ENCODE data around the gene MYH10. TPM values are rescaled to one million over a fixed set of nuclear protein-coding genes. Genes with fewer than 3 reads are reported as not detected.

Gene MYH10
- total RNA-seq, 5 donors from 2014 or later (not counting 1 experiment from before 2014, with no cell fraction given): 1.3 to 2.8 (median 2.1) TPM

GRCh38 chr17:8445536-8445935 lies 185.0 kb downstream of the MYH10 start:
- no peak overlapping the region for H3K4me3 Mint-ChIP-seq
- no peaks in the 10 kb centered on the region for H3K9me3 Mint-ChIP-seq
- H3K27ac Mint-ChIP-seq: no peak overlapping the region
- Histone ChIP-seq H3K4me1 (ENCODE audit: control insufficient read depth in 1 of 2, extremely low read depth in 1 of 2, insufficient read depth in 2 of 2, low read length in 2 of 2) (peaks cover 9 to 17% of the 10 kb centered on the region in 2 experiments), H3K27me3 (replicated peaks in 1 of 2; ENCODE audit: control insufficient read depth in 2 of 2, extremely low read depth in 1 of 2, insufficient read depth in 2 of 2, low read length in 1 of 2) (no peaks in the 10 kb centered on the region), H3K36me3 (ENCODE audit: control insufficient read depth in 2 of 2, extremely low read depth in 1 of 2, insufficient read depth in 1 of 2, low read length in 1 of 2) (peaks cover 5 to 62% of the 10 kb centered on the region in 2 donors), H3K27ac (ENCODE audit: low read length) (no peak overlapping the region), H3K9me3 (no peaks in the 10 kb centered on the region), H3K4me3 (ENCODE audit: control insufficient read depth in 1 of 2, extremely low read depth in 1 of 2, low read length in 1 of 2) (no peak overlapping the region)
- H3K4me1 Mint-ChIP-seq: peaks cover 46 to 50% (median 47%) of the 10 kb centered on the region in 3 donors
- ATAC-seq (replicated peaks in 1 of 4) (no peak), DNase-seq (no peak)
- ChIA-PET POLR2A (interaction anchor here (0.6 to 0.8 kb wide), 2 partner anchors 14 to 486 kb away, joined by 3 read pairs; no protein-coding TSS in a partner anchor), CTCF (no interaction called here)
- 97% methylated on average over 2 of the region's 4 CpGs for WGBS (ENCODE audit: insufficient coverage)
- H3K27me3 Mint-ChIP-seq: no peaks in the 10 kb centered on the region
- peaks cover 50% of the 10 kb centered on the region for H3K36me3 Mint-ChIP-seq

- H3K4me3 Mint-ChIP-seq: no peak overlapping the region
Observed at GRCh38 chr17:8444494-8444893, 186.0 kb downstream of the MYH10 start.

GRCh38 chr17:8443756-8444155 lies 186.8 kb downstream of the MYH10 start:
- Histone ChIP-seq H3K27ac (ENCODE audit: low read length) (no peak overlapping the region), H3K27me3 (replicated peaks in 1 of 2; ENCODE audit: control insufficient read depth in 2 of 2, extremely low read depth in 1 of 2, insufficient read depth in 2 of 2, low read length in 1 of 2) (no peaks in the 10 kb centered on the region), H3K36me3 (ENCODE audit: control insufficient read depth in 2 of 2, extremely low read depth in 1 of 2, insufficient read depth in 1 of 2, low read length in 1 of 2) (peaks cover 2 to 57% of the 10 kb centered on the region in 2 donors), H3K4me3 (ENCODE audit: control insufficient read depth in 1 of 2, extremely low read depth in 1 of 2, low read length in 1 of 2) (no peak overlapping the region), H3K9me3 (no peaks in the 10 kb centered on the region), H3K4me1 (ENCODE audit: control insufficient read depth in 1 of 2, extremely low read depth in 1 of 2, insufficient read depth in 2 of 2, low read length in 2 of 2) (peaks cover 9 to 23% of the 10 kb centered on the region in 2 experiments)
- 98% methylated on average over 4 of the region's 7 CpGs for WGBS (ENCODE audit: insufficient coverage)
- Mint-ChIP-seq H3K4me1 (peaks cover 59 to 63% (median 62%) of the 10 kb centered on the region in 3 donors), H3K9me3 (no peaks in the 10 kb centered on the region), H3K27ac (no peak overlapping the region), H3K36me3 (peaks cover 41% of the 10 kb centered on the region), H3K4me3 (no peak overlapping the region), H3K27me3 (no peaks in the 10 kb centered on the region)
- ATAC-seq (replicated peaks in 1 of 4) (no peak), DNase-seq (no peak)
- ChIA-PET CTCF (no interaction called here), POLR2A (no interaction called here)

More at GRCh38 chr17:8444494-8444893, 186.0 kb downstream of the MYH10 start:
- Mint-ChIP-seq H3K9me3 (no peaks in the 10 kb centered on the region), H3K27me3 (no peaks in the 10 kb centered on the region), H3K36me3 (peaks cover 44% of the 10 kb centered on the region), H3K4me1 (peaks cover 56 to 58% (median 57%) of the 10 kb centered on the region in 3 donors), H3K27ac (no peak overlapping the region)
- no CpG with 5 or more reads among the region's 4 CpGs for WGBS (ENCODE audit: insufficient coverage)
- no peak overlapping the region for H3K4me3 ChIP-seq (ENCODE audit: control insufficient read depth in 1 of 2, extremely low read depth in 1 of 2, low read length in 1 of 2)
- H3K36me3 ChIP-seq (ENCODE audit: control insufficient read depth in 2 of 2, extremely low read depth in 1 of 2, insufficient read depth in 1 of 2, low read length in 1 of 2): peaks cover 2 to 62% of the 10 kb centered on the region in 2 donors
- ChIA-PET CTCF (no interaction called here), POLR2A (no interaction called here)
- H3K27ac ChIP-seq (ENCODE audit: low read length): no peak overlapping the region
- H3K27me3 ChIP-seq (replicated peaks in 1 of 2; ENCODE audit: control insufficient read depth in 2 of 2, extremely low read depth in 1 of 2, insufficient read depth in 2 of 2, low read length in 1 of 2): no peaks in the 10 kb centered on the region
- peaks cover 9 to 17% of the 10 kb centered on the region in 2 experiments for H3K4me1 ChIP-seq (ENCODE audit: control insufficient read depth in 1 of 2, extremely low read depth in 1 of 2, insufficient read depth in 2 of 2, low read length in 2 of 2)
- no peak for ATAC-seq (replicated peaks in 1 of 4)
- no peaks in the 10 kb centered on the region for H3K9me3 ChIP-seq
- DNase-seq: no peak

GRCh38 chr17:8442310-8442709 lies 188.2 kb downstream of the MYH10 start:
- Histone ChIP-seq H3K27me3 (replicated peaks in 1 of 2; ENCODE audit: control insufficient read depth in 2 of 2, extremely low read depth in 1 of 2, insufficient read depth in 2 of 2, low read length in 1 of 2) (no peaks in the 10 kb centered on the region), H3K9me3 (no peaks in the 10 kb centered on the region), H3K27ac (ENCODE audit: low read length) (no peak overlapping the region), H3K4me3 (ENCODE audit: control insufficient read depth in 1 of 2, extremely low read depth in 1 of 2, low read length in 1 of 2) (no peak overlapping the region), H3K36me3 (ENCODE audit: control insufficient read depth in 2 of 2, extremely low read depth in 1 of 2, insufficient read depth in 1 of 2, low read length in 1 of 2) (peaks cover 2 to 48% of the 10 kb centered on the region in 2 donors), H3K4me1 (ENCODE audit: control insufficient read depth in 1 of 2, extremely low read depth in 1 of 2, insufficient read depth in 2 of 2, low read length in 2 of 2) (peaks cover 12 to 33% of the 10 kb centered on the region in 2 experiments)
- H3K36me3 Mint-ChIP-seq: peaks cover 29% of the 10 kb centered on the region
- H3K9me3 Mint-ChIP-seq: no peaks in the 10 kb centered on the region
- H3K4me1 Mint-ChIP-seq: peaks cover 74 to 75% (median 74%) of the 10 kb centered on the region in 3 donors
- ChIA-PET CTCF (no interaction called here), POLR2A (no interaction called here)
- ATAC-seq (replicated peaks in 1 of 4) (no peak), DNase-seq (no peak)
- no peaks in the 10 kb centered on the region for H3K27me3 Mint-ChIP-seq
- H3K4me3 Mint-ChIP-seq: no peak overlapping the region
- peak overlapping the region in 1 of 2 donors; percentile 22 for H3K27ac Mint-ChIP-seq
- no CpG with 5 or more reads among the region's 2 CpGs for WGBS (ENCODE audit: insufficient coverage)

GRCh38 chr17:8441690-8442089 lies 188.8 kb downstream of the MYH10 start:
- H3K4me3 Mint-ChIP-seq: no peak overlapping the region
- peaks cover 75 to 76% (median 76%) of the 10 kb centered on the region in 3 donors for H3K4me1 Mint-ChIP-seq
- peaks cover 2 to 42% of the 10 kb centered on the region in 2 donors for H3K36me3 ChIP-seq (ENCODE audit: control insufficient read depth in 2 of 2, extremely low read depth in 1 of 2, insufficient read depth in 1 of 2, low read length in 1 of 2)
- no peaks in the 10 kb centered on the region for H3K27me3 Mint-ChIP-seq
- ChIA-PET CTCF (interaction anchor here in 1 of 2 donors (0.6 kb wide), 1 partner anchor 1521 kb away, joined by 3 read pairs; no protein-coding TSS in a partner anchor), POLR2A (no interaction called here)
- no peaks in the 10 kb centered on the region for H3K27me3 ChIP-seq (replicated peaks in 1 of 2; ENCODE audit: control insufficient read depth in 2 of 2, extremely low read depth in 1 of 2, insufficient read depth in 2 of 2, low read length in 1 of 2)
- WGBS (ENCODE audit: insufficient coverage): 82% methylated on average over 1 of the region's 2 CpGs
- no peaks in the 10 kb centered on the region for H3K9me3 ChIP-seq
- peaks cover 24% of the 10 kb centered on the region for H3K36me3 Mint-ChIP-seq
- peak overlapping the region; percentile 22 to 68 for H3K27ac Mint-ChIP-seq
- no peak for DNase-seq
- H3K4me1 ChIP-seq (ENCODE audit: control insufficient read depth in 1 of 2, extremely low read depth in 1 of 2, insufficient read depth in 2 of 2, low read length in 2 of 2): peaks cover 18 to 38% of the 10 kb centered on the region in 2 experiments
- H3K9me3 Mint-ChIP-seq: no peaks in the 10 kb centered on the region
- H3K27ac ChIP-seq (ENCODE audit: low read length): no peak overlapping the region
- H3K4me3 ChIP-seq (ENCODE audit: control insufficient read depth in 1 of 2, extremely low read depth in 1 of 2, low read length in 1 of 2): no peak overlapping the region
- peak in 1 of 4 experiments; percentile 34 for ATAC-seq (replicated peaks in 1 of 4)

- peak overlapping the region in 1 of 2 donors; percentile 55 for H3K27ac Mint-ChIP-seq
- H3K36me3 Mint-ChIP-seq: peaks cover 14% of the 10 kb centered on the region
- H3K4me3 Mint-ChIP-seq: peak overlapping the region in 1 of 3 donors; percentile 96
- Histone ChIP-seq H3K27me3 (replicated peaks in 1 of 2; ENCODE audit: control insufficient read depth in 2 of 2, extremely low read depth in 1 of 2, insufficient read depth in 2 of 2, low read length in 1 of 2) (no peaks in the 10 kb centered on the region), H3K36me3 (ENCODE audit: control insufficient read depth in 2 of 2, extremely low read depth in 1 of 2, insufficient read depth in 1 of 2, low read length in 1 of 2) (peaks cover 2 to 26% of the 10 kb centered on the region in 2 donors), H3K4me3 (ENCODE audit: control insufficient read depth in 1 of 2, extremely low read depth in 1 of 2, low read length in 1 of 2) (no peak overlapping the region), H3K9me3 (no peaks in the 10 kb centered on the region), H3K4me1 (ENCODE audit: control insufficient read depth in 1 of 2, extremely low read depth in 1 of 2, insufficient read depth in 2 of 2, low read length in 2 of 2) (peaks cover 22 to 42% of the 10 kb centered on the region in 2 experiments), H3K27ac (ENCODE audit: low read length) (no peak overlapping the region)
- WGBS (ENCODE audit: insufficient coverage): 100% methylated on average over 1 of the region's 3 CpGs
- DNase-seq (no peak), ATAC-seq (replicated peaks in 1 of 4) (no peak)
- no peaks in the 10 kb centered on the region for H3K9me3 Mint-ChIP-seq
- ChIA-PET POLR2A (no interaction called here), CTCF (interaction anchor here in 1 of 2 donors (0.6 to 1.4 kb wide), 2 partner anchors 346 to 555 kb away, joined by 3 to 4 read pairs; no protein-coding TSS in a partner anchor)
- no peaks in the 10 kb centered on the region for H3K27me3 Mint-ChIP-seq
- peaks cover 78 to 79% (median 79%) of the 10 kb centered on the region in 3 donors for H3K4me1 Mint-ChIP-seq
Observed at GRCh38 chr17:8439681-8440080, 190.8 kb downstream of the MYH10 start.
